GM21390 (cell line): Measurements from ENCODE around the gene FEZF2.

Source experiments
- ATAC-seq: cut with Tn5 transposase; IDR thresholded peaks from one replicate; pipeline ENCODE4 v1.9.1; 2021; ENCODE audit not compliant: unreplicated experiment

Gene FEZF2

DNA sequence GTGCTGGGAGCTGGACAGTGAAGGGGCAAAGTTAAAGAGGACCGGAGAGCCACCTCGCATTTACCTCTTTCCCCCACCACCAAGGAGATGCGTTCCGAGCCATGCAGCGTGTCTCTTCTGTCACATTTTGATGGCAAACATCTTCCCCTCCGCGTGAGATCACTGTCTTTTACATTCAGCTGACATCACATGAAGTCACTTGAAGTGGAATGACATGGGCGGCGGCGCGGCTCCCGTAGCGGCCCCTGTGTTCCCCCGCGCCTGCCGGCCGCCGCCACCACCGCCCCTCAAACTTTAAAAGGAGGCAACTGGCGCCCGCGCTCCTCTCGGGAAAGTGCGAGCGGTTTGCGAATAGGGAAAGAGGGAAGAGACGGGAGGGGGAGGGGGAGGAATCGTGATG lies at the start of gene FEZF2:
TSS of gene FEZF2 (minus strand) at position 336 of the 400 bp plus-strand sequence. CDS start 682 bp downstream, outside the sequence.
- ATAC-seq, result no peak

DNA sequence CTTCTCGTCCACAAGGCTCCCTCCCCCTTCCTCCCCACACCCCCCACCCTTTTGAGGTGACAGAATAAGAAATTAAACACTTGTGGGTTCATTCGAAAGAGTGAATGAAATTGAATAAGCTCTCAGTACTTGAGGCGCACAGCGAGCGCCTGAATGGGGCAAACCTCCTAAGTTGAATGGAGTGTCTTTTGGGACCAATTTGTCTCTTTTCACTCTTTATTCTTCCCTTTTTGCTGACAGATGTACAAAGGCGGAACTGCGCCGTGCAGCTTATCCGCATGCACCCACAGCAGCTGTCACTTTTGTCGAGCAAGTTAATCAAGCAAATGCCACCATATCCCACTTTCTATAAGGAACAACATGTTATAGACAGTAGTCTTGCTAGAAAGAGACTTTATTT lies 47.9 kb upstream of the FEZF2 start:
- ATAC-seq, result no peak

GRCh38 chr3:62416144-62416543 lies 42.8 kb upstream of the FEZF2 start:
- ATAC-seq, result no peak

GRCh38 chr3:62415312-62415801 lies 42.0 kb upstream of the FEZF2 start:
- ATAC-seq, result no peak

DNA sequence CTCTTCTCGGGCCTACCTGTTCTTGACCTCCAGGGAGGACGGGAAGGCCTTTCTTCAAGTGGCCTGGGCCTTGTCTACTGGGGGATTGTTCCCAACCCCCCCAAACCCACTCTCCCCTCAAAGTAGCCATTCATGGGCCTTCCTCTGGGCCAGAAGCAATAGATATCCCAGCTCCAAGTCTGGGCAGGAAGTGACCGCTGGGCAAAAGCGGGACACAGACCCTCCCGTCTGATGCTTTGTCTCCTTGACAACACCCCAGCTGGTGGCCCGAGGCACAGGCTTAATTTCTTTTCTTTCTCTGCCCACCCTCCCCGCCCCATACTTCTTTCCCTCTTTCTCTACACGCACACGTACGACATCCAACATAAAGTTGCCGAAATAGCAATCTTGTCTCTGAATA lies 41.4 kb upstream of the FEZF2 start:
- no peak for ATAC-seq

- no peak for ATAC-seq
Observed at GRCh38 chr3:62413687-62414086, 40.3 kb upstream of the FEZF2 start.

GRCh38 chr3:62406945-62407344 lies 33.6 kb upstream of the FEZF2 start:
- ATAC-seq, result no peak

DNA sequence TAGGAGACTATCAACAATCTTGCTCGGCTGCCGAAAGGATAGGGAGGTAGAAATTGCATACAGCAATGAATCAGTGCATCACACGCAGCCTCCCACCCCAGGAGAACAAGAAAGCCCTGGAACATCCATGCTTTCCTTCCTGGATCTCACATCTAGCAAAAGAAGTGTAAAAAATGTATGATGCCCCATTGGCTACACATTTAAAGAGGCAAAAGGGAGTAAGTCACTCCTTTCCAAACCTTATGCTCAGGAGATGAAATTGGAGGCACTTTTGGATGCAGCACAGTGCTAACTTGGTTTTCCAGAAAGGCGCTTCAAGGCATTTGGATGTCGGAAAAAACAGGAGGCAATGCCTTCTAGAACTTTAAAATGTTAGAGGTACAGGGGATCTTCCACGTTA lies 32.2 kb upstream of the FEZF2 start:
- no peak for ATAC-seq

GRCh38 chr3:62405135-62405534 lies 31.8 kb upstream of the FEZF2 start:
- ATAC-seq, result no peak

DNA sequence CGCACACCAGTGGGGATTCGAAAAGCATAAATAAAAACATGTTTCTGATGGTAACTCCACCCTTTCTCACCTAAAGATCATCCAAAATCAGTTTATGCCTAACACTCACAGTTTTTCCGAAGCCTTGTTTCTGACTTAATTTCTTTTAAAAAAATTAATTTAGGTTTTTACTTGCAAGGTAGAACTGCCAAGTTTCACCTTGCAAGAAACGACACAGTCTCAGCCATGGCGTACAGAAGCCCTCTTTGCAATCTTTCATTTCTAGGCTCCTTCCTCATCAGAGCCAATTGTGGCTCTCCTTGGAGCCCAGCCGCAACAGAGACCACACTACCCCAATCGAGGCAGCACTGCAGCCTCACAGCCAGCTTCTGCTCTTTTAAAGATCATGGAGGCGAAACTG lies 31.0 kb upstream of the FEZF2 start:
- ATAC-seq, result no peak

GRCh38 chr3:62403765-62404164 lies 30.4 kb upstream of the FEZF2 start:
- ATAC-seq, result no peak

DNA sequence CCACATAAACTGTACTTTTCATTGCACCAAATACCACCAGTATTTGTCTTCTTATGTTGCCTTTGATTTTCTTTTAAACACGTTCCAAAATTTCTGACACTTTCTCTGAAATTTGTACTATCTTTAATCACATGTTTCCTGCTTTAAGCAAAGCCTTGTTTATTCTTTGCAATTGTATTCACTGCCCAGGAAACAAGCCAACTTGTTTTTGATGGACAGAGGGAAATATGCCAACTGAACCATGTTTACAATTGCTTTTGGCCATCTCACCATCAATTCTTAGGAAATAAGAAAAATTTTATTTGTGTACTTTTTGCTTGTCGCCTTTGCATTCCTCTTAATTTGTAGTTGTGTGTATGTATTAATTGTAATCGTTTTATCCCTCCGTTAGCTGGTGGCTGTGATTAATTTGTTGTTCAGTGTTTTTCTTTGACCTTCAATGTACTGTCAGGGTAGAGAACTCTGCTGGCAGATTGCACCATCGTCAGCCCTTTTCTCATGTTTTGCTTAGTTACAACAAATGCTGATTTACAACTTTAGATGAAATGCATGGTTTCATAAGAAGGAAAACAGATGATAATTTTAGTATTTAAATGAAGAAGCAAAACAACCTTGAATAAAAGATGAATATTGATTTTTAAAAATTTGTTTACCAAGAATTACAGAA lies 19.4 kb upstream of the FEZF2 start:
- no peak for ATAC-seq

- ATAC-seq, result no peak
Observed at GRCh38 chr3:62387251-62387650, 13.9 kb upstream of the FEZF2 start.

- ATAC-seq, result no peak
Observed at GRCh38 chr3:62379321-62379798, 6.0 kb upstream of the FEZF2 start.

DNA sequence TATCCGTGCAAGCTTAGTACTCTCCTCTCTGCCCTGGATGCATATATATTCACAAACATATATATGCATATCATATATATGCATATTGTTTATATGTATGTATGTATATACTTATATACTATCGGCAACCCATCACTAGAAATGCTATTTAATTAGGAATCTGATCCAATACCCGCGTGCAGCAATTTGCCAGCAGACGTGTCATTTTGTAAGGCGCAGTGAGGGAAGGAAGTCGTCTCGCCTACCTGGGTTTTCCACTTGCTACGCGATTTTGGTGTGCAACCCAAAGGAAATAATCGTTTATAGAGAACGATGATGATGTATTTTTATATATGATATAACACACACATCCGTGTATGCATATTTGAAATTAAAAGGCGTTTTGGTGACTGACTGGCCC lies 5.6 kb upstream of the FEZF2 start:
- no peak for ATAC-seq

DNA sequence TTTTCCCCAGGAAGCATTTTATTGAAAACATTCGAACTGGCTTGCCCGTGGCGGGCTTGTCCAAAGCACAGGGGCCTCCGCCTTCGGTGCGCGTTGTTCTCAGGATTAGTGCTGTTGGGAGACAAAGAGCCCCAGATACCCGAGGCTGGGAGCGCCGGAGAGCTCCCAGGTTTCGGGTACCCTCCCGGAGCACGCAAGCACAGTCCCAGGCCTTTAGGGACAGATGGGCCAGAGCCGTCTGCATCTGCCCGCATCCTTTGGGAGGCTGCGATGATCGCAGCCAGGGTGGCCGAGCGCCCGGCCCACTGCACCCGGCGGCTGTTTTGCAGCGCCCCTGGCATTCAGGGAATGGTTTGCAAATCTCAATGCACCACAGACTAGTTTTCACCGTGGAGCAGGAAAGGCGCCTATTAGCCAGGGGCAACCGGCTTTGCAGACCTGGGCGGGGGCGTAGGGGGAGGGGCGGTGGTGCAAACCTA lies 5.0 kb upstream of the FEZF2 start:
- ATAC-seq, result no peak

DNA sequence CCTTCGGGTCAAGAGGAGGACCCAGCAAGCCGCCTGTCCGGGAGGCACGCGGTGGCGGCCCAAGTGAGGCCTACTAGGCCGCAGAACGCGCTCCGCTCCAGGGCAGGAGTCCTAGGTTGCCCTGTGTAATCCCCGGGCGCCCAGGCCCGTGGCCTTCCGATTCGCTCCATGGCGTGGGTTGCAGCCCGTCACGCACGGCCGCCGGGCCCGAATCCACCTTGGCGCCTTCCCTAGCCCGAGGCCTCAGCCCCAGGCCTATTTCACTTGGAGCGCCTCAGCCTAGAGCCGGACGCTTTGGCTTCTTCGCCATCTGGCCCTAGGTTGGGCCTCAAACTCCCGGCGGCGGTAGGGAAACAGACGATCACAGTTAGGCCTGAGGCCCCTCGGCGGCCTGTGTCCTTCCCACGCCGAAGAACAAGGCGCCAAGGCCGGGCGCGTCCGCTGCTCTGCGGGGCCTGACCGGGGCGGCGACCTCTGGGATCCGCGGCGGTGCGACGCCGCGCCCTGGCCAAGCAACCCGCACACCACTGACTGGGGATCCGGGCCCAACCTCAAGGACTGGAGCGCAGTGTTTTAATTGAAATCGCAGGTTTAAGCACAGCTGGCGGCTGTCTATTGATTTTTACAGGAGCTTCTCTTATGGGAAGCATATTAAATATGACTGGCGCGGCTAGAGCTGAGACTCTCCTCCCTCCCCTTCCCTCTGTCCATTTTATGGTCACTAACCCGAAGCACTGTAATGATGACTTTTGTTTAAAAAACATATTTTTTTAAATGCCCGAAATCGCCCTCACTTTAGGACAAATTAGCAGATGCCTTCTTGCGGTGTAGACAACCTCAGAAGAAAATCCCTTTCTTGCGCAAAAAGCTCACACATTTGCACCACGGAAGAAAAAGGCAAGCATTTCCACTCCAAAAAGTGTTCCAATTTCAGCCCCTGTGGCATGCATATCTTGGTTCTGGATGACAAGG lies 3.8 kb upstream of the FEZF2 start:
- no peak for ATAC-seq

DNA sequence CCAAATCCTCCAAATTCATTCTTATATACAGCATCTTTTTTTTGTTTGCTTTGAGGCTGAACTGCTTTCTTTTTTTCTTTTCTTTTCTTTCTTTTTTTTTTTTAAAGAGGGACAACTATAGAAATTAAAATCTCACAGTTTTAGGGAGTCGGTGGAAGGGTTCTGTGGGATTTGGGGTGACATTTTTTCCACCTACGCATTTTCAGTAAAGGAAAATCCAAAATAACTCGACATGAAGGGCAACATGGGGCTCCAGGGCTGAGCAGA lies 3.0 kb upstream of the FEZF2 start:
- no peak for ATAC-seq

GRCh38 chr3:62375655-62376453 lies 2.5 kb upstream of the FEZF2 start:
- ATAC-seq, result no peak

DNA sequence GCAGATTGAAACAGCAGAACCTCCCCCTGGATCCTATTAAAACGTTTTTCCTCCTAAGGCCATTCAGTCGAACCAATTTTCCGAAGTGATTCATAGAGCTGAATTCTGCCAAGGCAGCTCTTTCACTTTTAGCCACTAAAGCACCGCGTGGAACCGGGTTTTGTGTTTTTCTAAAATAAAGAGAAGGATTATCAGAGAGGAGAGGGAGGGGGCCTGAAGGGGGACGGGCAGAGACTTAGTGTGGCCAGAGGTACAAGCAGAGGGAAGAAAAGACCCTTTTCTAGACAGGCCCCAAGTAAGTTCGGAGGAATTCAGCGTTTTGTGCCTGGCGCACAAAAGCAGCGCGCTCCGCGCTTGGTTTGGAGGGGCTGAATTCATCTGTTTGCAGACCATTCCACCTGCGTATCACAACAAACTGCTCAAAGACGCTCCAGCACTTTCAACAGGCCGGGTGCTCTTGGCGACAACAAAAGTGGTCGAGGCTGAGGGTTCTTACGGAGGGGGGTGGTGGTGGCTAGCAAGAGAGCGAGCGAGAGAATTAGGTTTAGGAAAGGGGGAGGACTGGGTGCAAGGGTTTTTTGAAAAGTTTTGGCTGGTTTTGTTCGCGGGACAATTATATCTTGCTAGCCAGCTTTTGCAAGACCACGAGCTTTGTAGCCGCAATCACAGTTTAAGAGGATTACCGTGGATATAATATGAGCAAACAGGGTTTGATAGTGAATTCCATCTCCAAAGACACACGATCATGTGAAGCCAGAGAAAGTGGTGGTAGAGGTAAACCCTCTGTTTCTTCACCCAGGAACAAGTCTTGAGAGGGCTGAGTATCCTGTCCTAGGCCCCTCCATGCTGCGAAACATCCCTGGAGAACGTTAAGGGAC lies 1.2 kb upstream of the FEZF2 start:
- ATAC-seq, result no peak
